ENCODE measurements around the gene TRPM3. TPM values are rescaled to one million over a fixed set of nuclear protein-coding genes. Genes with fewer than 3 reads are reported as not detected.

Gene TRPM3
- total RNA-seq, 4 donors from 2014 or later = 0.57 to 4.4 (median 1.4) TPM; not detected in 1

DNA sequence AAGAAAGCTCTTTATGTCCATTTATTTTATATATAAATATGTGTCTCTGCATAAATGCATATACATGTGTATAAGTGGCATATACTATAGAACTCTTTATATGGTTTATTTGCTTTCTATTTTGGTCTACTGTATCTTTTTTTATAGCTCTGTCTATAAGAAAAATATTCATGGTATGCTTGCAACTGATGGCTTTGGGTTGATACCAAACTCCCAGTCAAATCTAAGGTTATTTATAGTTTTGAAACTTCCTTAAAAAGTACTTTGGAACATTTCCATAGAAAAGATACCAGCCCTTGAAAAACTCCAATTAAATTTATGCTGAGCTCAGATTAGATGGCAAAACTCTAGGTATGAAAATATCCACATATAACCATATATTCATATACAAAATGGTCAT is 587.0 kb downstream of the TRPM3 start:
- TF ChIP-seq, protein P1, sequence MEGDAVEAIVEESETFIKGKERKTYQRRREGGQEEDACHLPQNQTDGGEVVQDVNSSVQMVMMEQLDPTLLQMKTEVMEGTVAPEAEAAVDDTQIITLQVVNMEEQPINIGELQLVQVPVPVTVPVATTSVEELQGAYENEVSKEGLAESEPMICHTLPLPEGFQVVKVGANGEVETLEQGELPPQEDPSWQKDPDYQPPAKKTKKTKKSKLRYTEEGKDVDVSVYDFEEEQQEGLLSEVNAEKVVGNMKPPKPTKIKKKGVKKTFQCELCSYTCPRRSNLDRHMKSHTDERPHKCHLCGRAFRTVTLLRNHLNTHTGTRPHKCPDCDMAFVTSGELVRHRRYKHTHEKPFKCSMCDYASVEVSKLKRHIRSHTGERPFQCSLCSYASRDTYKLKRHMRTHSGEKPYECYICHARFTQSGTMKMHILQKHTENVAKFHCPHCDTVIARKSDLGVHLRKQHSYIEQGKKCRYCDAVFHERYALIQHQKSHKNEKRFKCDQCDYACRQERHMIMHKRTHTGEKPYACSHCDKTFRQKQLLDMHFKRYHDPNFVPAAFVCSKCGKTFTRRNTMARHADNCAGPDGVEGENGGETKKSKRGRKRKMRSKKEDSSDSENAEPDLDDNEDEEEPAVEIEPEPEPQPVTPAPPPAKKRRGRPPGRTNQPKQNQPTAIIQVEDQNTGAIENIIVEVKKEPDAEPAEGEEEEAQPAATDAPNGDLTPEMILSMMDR (IDR thresholded peaks at IDR 0.05; ENCODE audit: low read depth) = no peak

DNA sequence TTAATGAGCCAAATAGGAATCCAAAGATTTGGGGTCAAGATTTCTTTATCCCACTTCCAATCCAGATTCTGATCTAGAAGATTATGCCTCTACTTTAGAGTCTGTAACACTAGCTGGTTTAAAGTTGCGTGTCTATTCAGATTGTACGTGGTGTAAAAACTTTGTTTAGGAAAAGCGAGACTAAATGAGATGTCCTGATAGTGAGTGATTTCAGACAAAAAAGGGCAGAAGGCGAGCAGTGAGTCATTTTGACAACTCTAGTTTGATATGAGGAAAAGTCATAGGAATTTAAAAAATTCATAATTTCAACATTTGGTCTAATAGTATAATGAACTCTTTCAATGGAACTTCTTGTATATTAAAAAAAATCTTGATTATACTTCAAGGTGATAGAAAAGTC is 587.4 kb downstream of the TRPM3 start:
- TF ChIP-seq, protein P1 (IDR thresholded peaks at IDR 0.05; ENCODE audit: low read depth) = no peak

DNA sequence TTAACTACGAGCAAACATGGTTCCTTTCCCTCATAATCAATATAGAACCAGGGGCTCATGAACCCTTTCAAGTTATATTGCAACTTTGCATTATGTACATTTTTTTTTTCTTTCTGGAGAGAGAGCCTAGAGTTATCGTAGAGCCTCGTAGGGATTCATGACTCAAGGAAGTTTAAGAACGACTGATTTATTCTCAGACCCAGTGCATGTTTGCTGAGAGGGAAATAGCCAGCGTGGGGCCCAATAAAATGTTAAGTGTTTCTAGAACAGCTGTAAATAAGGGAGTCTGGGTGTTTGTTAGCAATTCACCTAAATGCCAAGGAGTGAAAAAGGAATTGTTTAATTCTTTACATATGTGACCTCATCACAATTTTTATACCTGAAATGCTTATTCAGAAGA is 587.9 kb downstream of the TRPM3 start:
- TF ChIP-seq, protein P1 (IDR thresholded peaks at IDR 0.05; ENCODE audit: low read depth) = no peak

DNA sequence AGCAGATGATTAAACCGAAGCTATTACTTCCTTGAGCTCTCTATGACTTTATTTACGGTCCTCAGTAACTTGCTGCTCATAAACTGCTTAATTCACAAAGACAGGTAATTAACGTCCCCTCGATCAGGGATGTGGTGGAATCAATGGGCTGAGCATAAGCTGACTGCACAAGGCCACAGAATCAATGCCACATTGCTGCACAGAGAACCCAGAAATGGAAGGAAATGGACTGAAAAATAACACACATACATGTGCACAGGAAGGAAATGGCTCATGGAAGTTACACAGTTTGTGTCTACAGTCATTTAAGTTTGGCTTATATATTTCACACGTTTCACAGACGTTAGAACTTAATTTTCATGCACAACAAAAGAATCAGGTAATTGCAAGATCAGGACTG is 588.7 kb downstream of the TRPM3 start:
- TF ChIP-seq, protein P1 (IDR thresholded peaks at IDR 0.05; ENCODE audit: low read depth) = no peak

DNA sequence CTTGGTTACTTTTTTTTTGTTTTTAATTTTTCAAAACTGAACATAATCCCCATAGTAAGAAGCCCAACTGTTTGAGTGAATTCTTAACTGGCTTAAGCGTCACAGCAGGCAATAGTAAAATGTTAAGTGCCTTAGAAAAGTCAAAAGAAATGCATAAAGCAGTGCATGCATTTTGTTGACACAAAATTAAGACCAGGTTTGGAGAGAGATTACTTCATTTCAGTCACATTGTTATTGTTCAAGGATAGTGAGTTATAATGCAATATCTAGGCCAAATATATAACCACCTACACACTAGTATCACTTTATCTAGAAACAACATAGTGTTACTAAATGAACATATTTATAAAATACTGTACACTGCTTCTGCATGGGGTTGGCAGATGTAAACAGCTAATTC is 590.1 kb downstream of the TRPM3 start:
- TF ChIP-seq, protein P1 (IDR thresholded peaks at IDR 0.05; ENCODE audit: low read depth) = no peak

DNA sequence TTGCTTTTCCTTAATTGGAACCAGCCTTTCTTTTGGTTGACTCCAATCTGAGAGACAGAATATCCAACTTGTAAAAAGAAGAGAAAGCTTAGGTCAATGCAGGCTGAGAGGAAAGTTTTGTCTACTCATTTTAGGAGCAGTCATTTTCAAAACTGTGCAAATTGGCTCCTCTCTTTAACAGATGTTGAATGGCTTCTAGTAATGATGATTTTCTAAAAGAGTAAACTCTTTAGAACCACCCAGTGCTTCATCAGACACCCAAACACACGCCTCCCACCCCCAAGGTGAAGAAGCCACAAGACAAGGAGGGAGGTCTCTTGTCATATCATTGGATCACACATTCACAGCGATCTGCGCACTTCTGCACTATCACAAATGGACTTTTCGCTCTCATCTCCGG is 590.7 kb downstream of the TRPM3 start:
- TF ChIP-seq, protein P1 (IDR thresholded peaks at IDR 0.05; ENCODE audit: low read depth) = no peak

DNA sequence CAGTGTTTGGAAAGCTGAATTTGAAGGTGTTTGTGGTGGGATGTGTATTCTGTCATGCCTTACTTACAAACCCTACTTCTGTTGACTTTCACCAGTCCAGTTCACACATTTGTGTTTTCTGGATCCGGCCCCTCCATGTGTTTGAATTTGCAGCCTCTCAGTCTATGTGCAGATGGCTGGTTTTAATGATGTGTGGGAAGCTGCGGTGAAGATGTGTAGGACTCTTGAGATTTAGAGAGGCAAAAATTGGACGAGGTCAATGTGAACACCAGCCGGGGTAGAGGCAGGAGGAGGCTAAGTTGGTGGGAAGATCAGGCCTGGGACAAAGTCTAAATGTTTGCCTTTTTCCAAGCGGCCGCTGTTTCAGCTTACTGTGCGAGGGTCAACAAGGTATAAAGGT is 591.6 kb downstream of the TRPM3 start:
- TF ChIP-seq, protein P1 (IDR thresholded peaks at IDR 0.05; ENCODE audit: low read depth) = no peak

Data from subcutaneous adipose tissue (tissue), 4 donors.